Astrocyte (in vitro differentiated cells and primary cell): ENCODE measurements around the gene TMCO6.

Source experiments
- CTCF ChIP-seq: IDR thresholded peaks from 2 replicates; pipeline ENCODE4 v1.5.1; 2011; ENCODE audit warnings: low read depth, mild to moderate bottlenecking, inconsistent platforms, low read length, moderate library complexity; ENCODE audit not compliant: insufficient read depth
- EZH2 ChIP-seq: IDR thresholded peaks from 2 replicates; pipeline ENCODE4 v1.6.1; 2012; ENCODE audit warnings: mild to moderate bottlenecking, low read length, inconsistent platforms; ENCODE audit not compliant: insufficient read depth

GRCh38 chr5:140671472-140672125, 32.3 kb downstream of the TMCO6 start:
- TF ChIP-seq CTCF: no peak
- no peak for TF ChIP-seq EZH2
